GM21423 (cell line): Measurements from ENCODE around the gene NDUFS1.
"Not testable (repeated sequence)": the region's sequence is repeated elsewhere in the genome, so short reads cannot be mapped to it uniquely, and the experiment has no call there.

ENCODE experiments used
- ATAC-seq: cut with Tn5 transposase; IDR thresholded peaks from one replicate; pipeline ENCODE4 v1.9.1; 2021; ENCODE audit warnings: mild to moderate bottlenecking, moderate library complexity; ENCODE audit not compliant: unreplicated experiment

Gene NDUFS1

GRCh38 chr2:206105541-206105940 lies 53.7 kb downstream of the NDUFS1 start:
- ATAC-seq: no peak

- ATAC-seq: no peak
Measured at GRCh38 chr2:206105038-206105437, 54.2 kb downstream of the NDUFS1 start.

GRCh38 chr2:206098872-206099271 lies 60.4 kb downstream of the NDUFS1 start:
- not testable (repeated sequence) for ATAC-seq

- ATAC-seq: no peak
Measured at GRCh38 chr2:206098471-206098870, 60.8 kb downstream of the NDUFS1 start.

GRCh38 chr2:206096876-206097275 lies 62.4 kb downstream of the NDUFS1 start:
- peak; percentile 60 for ATAC-seq

- ATAC-seq: no peak
Measured at GRCh38 chr2:206095536-206096332, 63.5 kb downstream of the NDUFS1 start.

GRCh38 chr2:206092297-206092696 lies 66.9 kb downstream of the NDUFS1 start:
- no peak for ATAC-seq

- ATAC-seq: no peak
Measured at GRCh38 chr2:206088248-206088647, 71.0 kb downstream of the NDUFS1 start.

- ATAC-seq: no peak
Measured at GRCh38 chr2:206086716-206087350, 72.4 kb downstream of the NDUFS1 start.

GRCh38 chr2:206085742-206086445 lies 73.3 kb downstream of the NDUFS1 start, which contains the start of gene INO80D:
TSS of gene INO80D (minus strand) at chr2:206086174. CDS start at chr2:206063016, 23,158 bp downstream.
- ATAC-seq: peak; percentile 87

GRCh38 chr2:206084870-206085741 lies 74.1 kb downstream of the NDUFS1 start:
- peak; percentile 21 for ATAC-seq

GRCh38 chr2:206084439-206084869 lies 74.8 kb downstream of the NDUFS1 start:
- ATAC-seq: no peak

GRCh38 chr2:206083602-206084438 lies 75.4 kb downstream of the NDUFS1 start:
- no peak for ATAC-seq

GRCh38 chr2:206082298-206082843 lies 76.9 kb downstream of the NDUFS1 start:
- ATAC-seq: no peak

- no peak for ATAC-seq
Measured at GRCh38 chr2:206080927-206081326, 78.3 kb downstream of the NDUFS1 start.

GRCh38 chr2:206079699-206080465 lies 79.4 kb downstream of the NDUFS1 start:
- ATAC-seq: no peak

GRCh38 chr2:206077879-206078278 lies 81.4 kb downstream of the NDUFS1 start:
- ATAC-seq: not testable (repeated sequence)

GRCh38 chr2:206075113-206075512 lies 84.1 kb downstream of the NDUFS1 start:
- ATAC-seq: no peak

- no peak for ATAC-seq
Measured at GRCh38 chr2:206071807-206072206, 87.4 kb downstream of the NDUFS1 start.
